Measurements from ENCODE around the gene NFATC4. TPM values are rescaled to one million over a fixed set of nuclear protein-coding genes. Genes with fewer than 3 reads are reported as not detected.
"Not testable (repeated sequence)": the region's sequence is repeated elsewhere in the genome, so short reads cannot be mapped to it uniquely, and the experiment has no call there.

NFATC4 gene
- total RNA-seq, 1 experiment from 2014 or later, result 10.7 TPM

DNA sequence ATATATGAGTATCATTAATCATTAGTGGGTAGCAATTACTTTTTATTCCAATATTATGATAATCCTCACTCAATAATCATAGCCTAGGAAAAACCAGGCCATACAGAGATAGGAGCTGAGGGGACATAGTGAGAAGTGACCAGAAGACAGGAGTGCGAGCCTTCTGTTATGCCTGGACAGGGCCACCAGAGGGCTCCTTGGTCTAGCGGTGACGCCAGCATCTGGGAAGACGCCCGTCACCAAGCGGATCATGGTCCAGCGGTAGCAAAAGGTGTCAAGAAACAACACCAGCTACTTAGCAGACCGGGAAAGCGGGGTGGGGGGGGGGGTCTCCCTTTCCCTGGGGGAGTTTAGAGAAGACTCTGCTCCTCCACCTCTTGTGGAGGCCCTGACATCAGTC is 40.1 kb upstream of the NFATC4 start:
- intact Hi-C loops (cut with micrococcal nuclease; ENCODE audit: unreplicated experiment), result loop anchor here (1.0 kb wide), 1 partner anchor 108 kb away; no protein-coding TSS in a partner anchor
- peaks cover 12% of the 10 kb centered on the region for H3K4me1 Mint-ChIP-seq (ENCODE audit: low read depth, unreplicated experiment)
- TF ChIP-seq, protein P1, sequence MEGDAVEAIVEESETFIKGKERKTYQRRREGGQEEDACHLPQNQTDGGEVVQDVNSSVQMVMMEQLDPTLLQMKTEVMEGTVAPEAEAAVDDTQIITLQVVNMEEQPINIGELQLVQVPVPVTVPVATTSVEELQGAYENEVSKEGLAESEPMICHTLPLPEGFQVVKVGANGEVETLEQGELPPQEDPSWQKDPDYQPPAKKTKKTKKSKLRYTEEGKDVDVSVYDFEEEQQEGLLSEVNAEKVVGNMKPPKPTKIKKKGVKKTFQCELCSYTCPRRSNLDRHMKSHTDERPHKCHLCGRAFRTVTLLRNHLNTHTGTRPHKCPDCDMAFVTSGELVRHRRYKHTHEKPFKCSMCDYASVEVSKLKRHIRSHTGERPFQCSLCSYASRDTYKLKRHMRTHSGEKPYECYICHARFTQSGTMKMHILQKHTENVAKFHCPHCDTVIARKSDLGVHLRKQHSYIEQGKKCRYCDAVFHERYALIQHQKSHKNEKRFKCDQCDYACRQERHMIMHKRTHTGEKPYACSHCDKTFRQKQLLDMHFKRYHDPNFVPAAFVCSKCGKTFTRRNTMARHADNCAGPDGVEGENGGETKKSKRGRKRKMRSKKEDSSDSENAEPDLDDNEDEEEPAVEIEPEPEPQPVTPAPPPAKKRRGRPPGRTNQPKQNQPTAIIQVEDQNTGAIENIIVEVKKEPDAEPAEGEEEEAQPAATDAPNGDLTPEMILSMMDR (IDR thresholded peaks at IDR 0.05; ENCODE audit: unreplicated experiment), result peak; percentile 46
- not testable (repeated sequence) for H3K36me3 Mint-ChIP-seq (ENCODE audit: insufficient read depth, unreplicated experiment); BruUV-seq (replicated peaks); H3K4me3 Mint-ChIP-seq (ENCODE audit: low read depth, unreplicated experiment); H3K9me3 Mint-ChIP-seq (ENCODE audit: low read depth, unreplicated experiment); H3K27ac Mint-ChIP-seq (ENCODE audit: unreplicated experiment); H3K27me3 Mint-ChIP-seq (ENCODE audit: unreplicated experiment)
- CTCF ChIA-PET, result interaction anchor here (0.6 to 2.6 kb wide), 2 partner anchors 104 to 115 kb away, joined by 3 to 12 read pairs; no protein-coding TSS in a partner anchor
- peak; percentile 56 for DNase-seq

DNA sequence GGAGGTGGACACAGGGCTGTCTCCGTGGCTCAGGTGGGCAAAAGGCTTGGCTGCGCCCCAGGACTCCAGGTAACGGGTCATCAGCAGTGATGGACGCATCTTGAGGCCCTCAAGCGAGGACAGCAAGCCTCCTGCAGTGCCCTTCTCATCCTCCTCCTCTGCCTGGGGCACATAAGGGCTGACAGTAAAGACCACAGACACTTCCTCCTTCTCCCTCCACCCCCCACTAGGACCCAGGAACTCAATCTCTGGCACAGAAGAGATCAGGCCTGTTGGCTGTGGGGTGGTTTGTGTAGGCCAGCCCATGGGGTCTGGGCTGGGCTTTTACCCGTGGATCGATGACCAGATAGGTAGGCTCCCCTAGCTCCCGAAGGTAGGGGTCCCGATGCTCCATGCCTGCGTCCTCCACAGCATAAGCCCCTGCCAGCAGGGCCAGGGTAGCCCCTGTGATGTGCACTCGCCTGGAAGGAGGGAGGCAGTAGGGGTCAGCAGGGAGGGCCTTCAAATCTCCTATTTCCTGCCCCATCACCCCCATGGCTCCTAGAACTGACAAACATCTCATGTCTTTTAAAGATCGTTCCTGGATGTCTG is 38.8 kb upstream of the NFATC4 start:
- H3K4me1 Mint-ChIP-seq (ENCODE audit: low read depth, unreplicated experiment), result peaks cover 15% of the 10 kb centered on the region
- H3K9me3 Mint-ChIP-seq (ENCODE audit: low read depth, unreplicated experiment), result no peaks in the 10 kb centered on the region
- TF ChIP-seq, protein P1 (IDR thresholded peaks at IDR 0.05; ENCODE audit: unreplicated experiment), result no peak
- peaks cover 8% of the 10 kb centered on the region for H3K36me3 Mint-ChIP-seq (ENCODE audit: insufficient read depth, unreplicated experiment)
- no peak overlapping the region for H3K27ac Mint-ChIP-seq (ENCODE audit: unreplicated experiment)
- CTCF ChIA-PET, result interaction anchor here (2.6 kb wide), 1 partner anchor 102 kb away, joined by 12 read pairs; no protein-coding TSS in a partner anchor
- BruUV-seq (replicated peaks), result no TSS peak
- no peak for DNase-seq
- intact Hi-C loops (cut with micrococcal nuclease; ENCODE audit: unreplicated experiment), result no loop called here
- no peaks in the 10 kb centered on the region for H3K27me3 Mint-ChIP-seq (ENCODE audit: unreplicated experiment)
- no peak overlapping the region for H3K4me3 Mint-ChIP-seq (ENCODE audit: low read depth, unreplicated experiment)

DNA sequence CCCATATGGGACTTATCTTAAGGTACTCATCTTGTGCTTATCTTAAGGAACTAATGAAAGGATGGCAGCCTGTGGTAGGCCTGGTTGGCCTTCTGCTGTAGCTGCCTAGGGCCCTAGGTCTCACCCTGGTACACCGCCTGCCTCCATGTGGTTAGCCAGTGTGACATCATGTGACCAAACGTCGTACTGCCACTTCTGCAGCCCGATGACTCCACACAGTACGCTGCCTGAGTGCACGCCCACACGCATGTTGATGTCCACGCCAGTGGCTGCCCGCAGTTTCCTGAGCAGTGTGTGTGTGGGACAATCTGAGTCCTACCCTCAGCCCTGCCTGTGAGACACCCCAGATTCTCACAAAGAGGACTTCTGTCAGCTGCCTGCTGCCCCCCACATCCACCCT is 38.2 kb upstream of the NFATC4 start:
- Mint-ChIP-seq H3K27ac (ENCODE audit: unreplicated experiment) (no peak overlapping the region), H3K4me1 (ENCODE audit: low read depth, unreplicated experiment) (peaks cover 15% of the 10 kb centered on the region), H3K9me3 (ENCODE audit: low read depth, unreplicated experiment) (no peaks in the 10 kb centered on the region), H3K36me3 (ENCODE audit: insufficient read depth, unreplicated experiment) (peaks cover 8% of the 10 kb centered on the region), H3K4me3 (ENCODE audit: low read depth, unreplicated experiment) (no peak overlapping the region), H3K27me3 (ENCODE audit: unreplicated experiment) (no peaks in the 10 kb centered on the region)
- no peak for DNase-seq
- TF ChIP-seq, protein P1 (IDR thresholded peaks at IDR 0.05; ENCODE audit: unreplicated experiment), result no peak
- intact Hi-C loops (cut with micrococcal nuclease; ENCODE audit: unreplicated experiment), result loop anchor here (5.0 kb wide), 2 partner anchors 38 to 348 kb away; partner anchors contain the start of gene NFATC4
- CTCF ChIA-PET, result no interaction called here
- BruUV-seq (replicated peaks), result no TSS peak

DNA sequence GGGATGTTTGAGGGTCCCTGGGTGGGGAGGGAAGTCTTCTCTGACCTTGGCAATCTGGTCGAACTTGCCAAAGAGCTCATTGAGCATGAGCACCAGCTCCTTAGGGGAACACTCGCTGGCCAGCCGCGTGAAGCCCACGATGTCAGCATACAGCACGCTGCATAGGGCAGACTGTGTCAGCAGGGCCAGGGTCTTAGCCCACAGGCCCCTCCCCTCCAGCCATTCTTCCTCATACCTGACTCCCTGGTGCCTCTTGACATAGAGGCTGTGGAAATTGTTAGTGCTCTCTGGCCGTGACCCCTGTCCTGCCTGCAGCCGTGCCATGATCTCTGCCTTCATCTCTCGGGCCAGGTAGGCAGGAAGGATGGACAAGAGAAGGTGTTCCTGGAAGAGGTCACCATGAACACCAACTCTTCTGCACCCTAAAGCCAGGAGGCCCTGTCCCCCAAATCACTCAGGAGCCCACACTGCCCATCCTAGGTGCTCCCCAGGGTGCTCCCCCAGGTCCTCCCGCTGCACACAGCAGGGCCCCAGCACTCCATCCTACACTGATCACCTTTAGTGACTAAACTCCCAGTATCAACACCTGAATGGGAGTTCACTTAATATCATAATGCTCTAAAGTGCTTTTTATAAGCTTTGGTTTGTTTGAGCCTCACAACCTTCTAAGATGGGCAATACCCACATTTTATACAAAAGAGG is 36.9 kb upstream of the NFATC4 start:
- H3K4me1 Mint-ChIP-seq (ENCODE audit: low read depth, unreplicated experiment), result peaks cover 29% of the 10 kb centered on the region
- H3K36me3 Mint-ChIP-seq (ENCODE audit: insufficient read depth, unreplicated experiment), result peaks cover 8% of the 10 kb centered on the region
- DNase-seq, result no peak
- intact Hi-C loops (cut with micrococcal nuclease; ENCODE audit: unreplicated experiment), result loop anchor here (5.0 kb wide), 2 partner anchors 36 to 346 kb away; partner anchors contain the start of gene NFATC4
- H3K9me3 Mint-ChIP-seq (ENCODE audit: low read depth, unreplicated experiment), result no peaks in the 10 kb centered on the region
- H3K27ac Mint-ChIP-seq (ENCODE audit: unreplicated experiment), result no peak overlapping the region
- CTCF ChIA-PET, result interaction anchor here (0.6 to 3.3 kb wide), 3 partner anchors 89 to 101 kb away, joined by 3 to 46 read pairs (median 9); partner anchors contain the start of genes CBLN3, KHNYN and TINF2
- no peaks in the 10 kb centered on the region for H3K27me3 Mint-ChIP-seq (ENCODE audit: unreplicated experiment)
- no TSS peak for BruUV-seq (replicated peaks)
- H3K4me3 Mint-ChIP-seq (ENCODE audit: low read depth, unreplicated experiment), result no peak overlapping the region
- TF ChIP-seq, protein P1 (IDR thresholded peaks at IDR 0.05; ENCODE audit: unreplicated experiment), result no peak
